Neuronal stem cell (in vitro differentiated cells): ENCODE data around the gene EIF2B2.
A peak's percentile ranks its signal among the peaks of the same experiment; 100 is the strongest.

Experiments used
- DNase-seq: peaks from one replicate; pipeline ENCODE4 v3.0.0-alpha.2; 2013; ENCODE audit warnings: low spot score
- H2AFZ ChIP-seq: one replicate; pipeline ENCODE4 v1.6.1; 2013; ENCODE audit warnings: mild to moderate bottlenecking, low read length, inconsistent platforms
- H2AK5ac ChIP-seq: 2 replicates; pipeline ENCODE4 v1.6.1; 2013; ENCODE audit warnings: low read depth, mild to moderate bottlenecking, inconsistent platforms, low read length, moderate library complexity, mixed read lengths
- H2BK120ac ChIP-seq: 2 replicates; pipeline ENCODE4 v1.6.1; 2013; ENCODE audit warnings: low read depth, mild to moderate bottlenecking, inconsistent platforms, low read length, moderate library complexity, mixed read lengths
- H2BK12ac ChIP-seq: one replicate; pipeline ENCODE4 v1.6.1; 2013; ENCODE audit warnings: low read length, inconsistent platforms
- H2BK15ac ChIP-seq: 2 replicates; pipeline ENCODE4 v1.6.1; 2013; ENCODE audit warnings: mild to moderate bottlenecking, low read length, inconsistent platforms, mixed read lengths
- H2BK5ac ChIP-seq: one replicate; pipeline ENCODE4 v1.6.1; 2013; ENCODE audit warnings: inconsistent platforms, mild to moderate bottlenecking, low read length, moderate library complexity
- H3K14ac ChIP-seq: one replicate; pipeline ENCODE4 v1.6.1; 2013; ENCODE audit warnings: low read length, inconsistent platforms
- H3K18ac ChIP-seq: 2 replicates; pipeline ENCODE4 v1.6.1; 2013; ENCODE audit warnings: low read length, inconsistent platforms
- H3K23ac ChIP-seq: 2 replicates; pipeline ENCODE4 v1.6.1; 2013; ENCODE audit warnings: low read depth, mild to moderate bottlenecking, mixed read lengths, low read length, inconsistent platforms; ENCODE audit not compliant: poor library complexity
- H3K27ac ChIP-seq: replicated peaks from 3 replicates; pipeline ENCODE4 v1.5.1; 2013; ENCODE audit warnings: low read length, inconsistent platforms
- H3K27me3 ChIP-seq, 3 experiments: 2 replicates each; pipeline ENCODE4 v1.6.1; 2013; ENCODE audit warnings: low read length in 3 of 3, mild to moderate bottlenecking in 2 of 3, inconsistent platforms in 1 of 3, low read depth in 1 of 3, mixed read lengths in 1 of 3, moderate library complexity in 1 of 3; ENCODE audit not compliant: control insufficient read depth in 3 of 3, insufficient read depth in 3 of 3
- H3K36me3 ChIP-seq, 2 donors: replicated peaks in 1 of 2; 2 replicates each; pipeline ENCODE4 v1.6.1; 2013; ENCODE audit warnings: low read length in 2 of 2; ENCODE audit not compliant: control insufficient read depth in 2 of 2, insufficient read depth in 2 of 2
- H3K4ac ChIP-seq: 2 replicates; pipeline ENCODE4 v1.6.1; 2013; ENCODE audit warnings: inconsistent platforms, mild to moderate bottlenecking, low read length, moderate library complexity
- H3K4me1 ChIP-seq, 2 donors: 1 replicate in 1 of 2; 2 replicates in 1 of 2; pipeline ENCODE4 v1.6.1; 2013; ENCODE audit warnings: low read length in 2 of 2, low read depth in 1 of 2; ENCODE audit not compliant: control insufficient read depth in 2 of 2, insufficient read depth in 1 of 2
- H3K4me2 ChIP-seq: one replicate; pipeline ENCODE4 v1.6.1; 2013; ENCODE audit warnings: mild to moderate bottlenecking, low read length, inconsistent platforms; ENCODE audit not compliant: insufficient read depth, poor library complexity, severe bottlenecking
- H3K4me3 ChIP-seq, 2 donors: 2 replicates each; pipeline ENCODE4 v1.5.1; 2013; ENCODE audit warnings: low read length in 2 of 2, mild to moderate bottlenecking in 2 of 2, inconsistent platforms in 1 of 2, moderate library complexity in 1 of 2
- H3K79me1 ChIP-seq: one replicate; pipeline ENCODE4 v1.6.1; 2013; ENCODE audit warnings: low read depth, mild to moderate bottlenecking, inconsistent platforms, low read length, moderate library complexity
- H3K9ac ChIP-seq: one replicate; pipeline ENCODE4 v1.6.1; 2013; ENCODE audit warnings: mild to moderate bottlenecking, low read depth, low read length, inconsistent platforms; ENCODE audit not compliant: poor library complexity
- H3K9me3 ChIP-seq, 2 donors: replicated peaks in 1 of 2; 2 replicates each; pipeline versions ENCODE3 to v1.6.1; 2013; ENCODE audit warnings: low read length in 2 of 2, mild to moderate bottlenecking in 2 of 2, inconsistent platforms in 1 of 2, low read depth in 1 of 2, mixed read lengths in 1 of 2, moderate library complexity in 1 of 2; ENCODE audit not compliant: control insufficient read depth in 2 of 2, insufficient read depth in 1 of 2
- H4K8ac ChIP-seq: one replicate; pipeline ENCODE4 v1.6.1; 2013; ENCODE audit warnings: low read depth, mild to moderate bottlenecking, inconsistent platforms, low read length, moderate library complexity
- H4K91ac ChIP-seq: one replicate; pipeline ENCODE4 v1.6.1; 2013; ENCODE audit warnings: low read length, low read depth, mild to moderate bottlenecking, inconsistent platforms; ENCODE audit not compliant: poor library complexity
- WGBS, 2 donors: extraction: QIAGEN DNeasy Blood & Tissue Kit; methylation state at CpG; one replicate each; pipeline ENCODE4 v1.1.7; 2013; ENCODE audit warnings: missing lambda C conversion rate in 2 of 2, mixed read lengths in 1 of 2; ENCODE audit not compliant: insufficient read length in 2 of 2, insufficient replicate concordance in 1 of 2; ENCODE audit errors: extremely low coverage in 2 of 2; 5-methylcytosine and 5-hydroxymethylcytosine counted together

The EIF2B2 gene

GRCh38 chr14:74955229-74956026 lies 47.3 kb upstream of the EIF2B2 start, which contains the start of gene PGF:
PGF (minus strand) TSS chr14:74955597; CDS start chr14:74955242, 355 bp downstream.
- Histone ChIP-seq H4K91ac (no peak within 1 kb of the TSS), H2BK12ac (peak within 1 kb of the TSS; percentile 88), H2BK5ac (peak within 1 kb of the TSS; percentile 54), H3K23ac (peak within 1 kb of the TSS; percentile 76), H2BK120ac (peak within 1 kb of the TSS; percentile 79), H2BK15ac (peak within 1 kb of the TSS; percentile 72), H3K79me1 (peaks cover 3% of the 10 kb centered on the region), H3K4ac (peak within 1 kb of the TSS; percentile 41), H3K36me3 (no peaks in the 10 kb centered on the region), H3K9me3 (no peaks in the 10 kb centered on the region), H3K4me1 (peaks cover 30 to 50% of the 10 kb centered on the region in 2 donors), H3K27me3 (peaks cover 0 to 11% (median 0%) of the 10 kb centered on the region in 3 experiments), H3K4me3 (peak within 1 kb of the TSS in 1 of 2 donors; percentile 70), H3K4me2 (peak within 1 kb of the TSS; percentile 73), H3K9ac (peak within 1 kb of the TSS; percentile 63), H3K27ac (no peak within 1 kb of the TSS), H3K14ac (peak within 1 kb of the TSS; percentile 22), H2AFZ (peak within 1 kb of the TSS; percentile 88), H4K8ac (no peak within 1 kb of the TSS), H2AK5ac (peak within 1 kb of the TSS; percentile 88), H3K18ac (peak within 1 kb of the TSS; percentile 95)
- whole genome bisulfite sequencing, 2 donors: no CpG with 5 or more reads among the region's 73 CpGs
- peak; percentile 54 for DNase-seq

DNA sequence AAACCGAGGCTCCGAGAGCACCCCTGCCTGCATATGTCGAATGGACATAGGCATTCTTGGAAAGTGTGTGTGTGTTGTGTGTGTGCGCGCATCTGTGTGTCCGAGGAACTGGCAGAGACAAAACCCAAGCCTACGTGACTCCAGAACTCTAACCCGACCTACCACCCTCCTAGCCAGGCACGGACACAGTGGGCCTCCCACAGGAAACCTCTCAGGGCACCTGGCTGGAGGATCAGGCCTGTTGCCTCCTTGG lies 46.8 kb upstream of the EIF2B2 start:
- H3K4me2 ChIP-seq: peak overlapping the region; percentile 73
- H2BK12ac ChIP-seq: peak overlapping the region; percentile 65
- H3K14ac ChIP-seq: peak overlapping the region; percentile 22
- H2AFZ ChIP-seq: peak overlapping the region; percentile 88
- peak overlapping the region; percentile 88 for H2AK5ac ChIP-seq
- H3K18ac ChIP-seq: peak overlapping the region; percentile 6
- H3K4me3 ChIP-seq: no peak overlapping the region
- no peak for DNase-seq
- no peaks in the 10 kb centered on the region for H3K9me3 ChIP-seq
- no peaks in the 10 kb centered on the region for H3K36me3 ChIP-seq
- peak overlapping the region; percentile 38 for H2BK120ac ChIP-seq
- H3K27me3 ChIP-seq: peaks cover 0 to 11% (median 0%) of the 10 kb centered on the region in 3 experiments
- no CpG with 5 or more reads among the region's 9 CpGs for WGBS, 2 donors
- no peak overlapping the region for H3K27ac ChIP-seq
- H2BK15ac ChIP-seq: peak overlapping the region; percentile 53
- peak overlapping the region; percentile 76 for H3K23ac ChIP-seq
- peak overlapping the region; percentile 44 for H2BK5ac ChIP-seq
- H3K79me1 ChIP-seq: peaks cover 3% of the 10 kb centered on the region
- H4K8ac ChIP-seq: no peak overlapping the region
- no peak overlapping the region for H4K91ac ChIP-seq
- H3K4ac ChIP-seq: no peak overlapping the region
- peaks cover 30 to 48% of the 10 kb centered on the region in 2 donors for H3K4me1 ChIP-seq
- peak overlapping the region; percentile 5 for H3K9ac ChIP-seq

GRCh38 chr14:74956280-74957072 lies 46.2 kb upstream of the EIF2B2 start:
- H3K4me1 ChIP-seq: peaks cover 27 to 43% of the 10 kb centered on the region in 2 donors
- WGBS, 2 donors: no CpG with 5 or more reads among the region's 24 CpGs
- H3K27ac ChIP-seq: no peak overlapping the region
- H2BK120ac ChIP-seq: peak overlapping the region; percentile 38
- H2BK5ac ChIP-seq: peak overlapping the region; percentile 44
- H3K9ac ChIP-seq: peak overlapping the region; percentile 5
- H3K14ac ChIP-seq: peak overlapping the region; percentile 22
- peak overlapping the region; percentile 65 for H2BK12ac ChIP-seq
- no peaks in the 10 kb centered on the region for H3K9me3 ChIP-seq
- no peak for DNase-seq
- peaks cover 3% of the 10 kb centered on the region for H3K79me1 ChIP-seq
- peak overlapping the region; percentile 53 for H2BK15ac ChIP-seq
- no peak overlapping the region for H3K4me3 ChIP-seq
- no peak overlapping the region for H4K91ac ChIP-seq
- H3K4ac ChIP-seq: no peak overlapping the region
- H3K27me3 ChIP-seq: peaks cover 0 to 11% (median 0%) of the 10 kb centered on the region in 3 experiments
- H3K18ac ChIP-seq: peak overlapping the region; percentile 6
- H3K23ac ChIP-seq: no peak overlapping the region
- no peak overlapping the region for H4K8ac ChIP-seq
- peak overlapping the region; percentile 88 for H2AFZ ChIP-seq
- peak overlapping the region; percentile 88 for H2AK5ac ChIP-seq
- H3K4me2 ChIP-seq: no peak overlapping the region
- H3K36me3 ChIP-seq: no peaks in the 10 kb centered on the region
